ENCODE data around the gene TMEM128.
A peak's percentile ranks its signal among the peaks of the same experiment; 100 is the strongest.
"Not testable (repeated sequence)": the region's sequence is repeated elsewhere in the genome, so short reads cannot be mapped to it uniquely, and the experiment has no call there.

Gene TMEM128

DNA sequence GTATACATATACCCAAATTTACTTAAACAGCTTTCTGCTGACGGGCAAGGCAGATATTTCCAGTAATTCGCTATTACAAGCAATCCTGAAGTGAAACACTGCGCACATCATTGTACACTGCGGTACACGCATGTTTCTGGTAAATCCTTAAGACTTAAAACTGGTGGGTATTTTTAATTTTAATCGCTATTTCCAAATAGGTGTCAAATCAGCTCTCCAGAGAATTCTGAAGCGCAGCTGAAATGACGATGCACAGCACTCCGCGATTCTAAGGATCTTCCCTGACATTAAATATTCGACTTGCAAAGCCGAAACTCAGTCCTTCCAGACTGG lies 361 bp downstream of the TMEM128 start:
- Histone ChIP-seq H3K27me3 (ENCODE audit: insufficient read depth, low read length) (no peaks in the 10 kb centered on the region), H2AFZ (ENCODE audit: low read length) (no peak overlapping the region), H3K4me3 (ENCODE audit: low read depth, low read length, poor library complexity, severe bottlenecking) (peak overlapping the region; percentile 84), H3K4me1 (ENCODE audit: insufficient read depth, low read length, severe bottlenecking) (peaks cover 14% of the 10 kb centered on the region), H3F3A (ENCODE audit: insufficient read depth, low read length) (no peaks in the 10 kb centered on the region), H3K9me2 (ENCODE audit: low read depth, low read length) (no peaks in the 10 kb centered on the region), H3K27ac (ENCODE audit: low read depth, low read length, poor library complexity, severe bottlenecking) (no peak overlapping the region), H3K4me2 (ENCODE audit: low read length) (peak overlapping the region; percentile 96), H4K20me1 (ENCODE audit: insufficient read depth, low read length) (no peaks in the 10 kb centered on the region), H3K9ac (ENCODE audit: low read length) (peak overlapping the region; percentile 89), H3K79me2 (ENCODE audit: insufficient read depth, low read length) (0 out of 2 replicates have a peak, but pooled peaks cover 5% of the 10 kb centered on the region), H3K36me3 (ENCODE audit: insufficient read depth, low read length) (peaks cover 15% of the 10 kb centered on the region; the same call in 1 of the 2 replicates), H3K9me3 (ENCODE audit: low read length) (no peaks in the 10 kb centered on the region)
- TF ChIP-seq CTCF (IDR thresholded peaks at IDR 0.05; ENCODE audit: low read length) = no peak

GRCh38 chr4:4245172-4245571 lies 2.9 kb downstream of the TMEM128 start:
- Histone ChIP-seq H3K4me1 (ENCODE audit: insufficient read depth, low read length, severe bottlenecking) (peaks cover 14% of the 10 kb centered on the region), H3K79me2 (ENCODE audit: insufficient read depth, low read length) (0 out of 2 replicates have a peak, but pooled peaks cover 5% of the 10 kb centered on the region), H4K20me1 (ENCODE audit: insufficient read depth, low read length) (no peaks in the 10 kb centered on the region), H3K9me3 (ENCODE audit: low read length) (no peaks in the 10 kb centered on the region), H3K9ac (ENCODE audit: low read length) (no peak overlapping the region), H3K9me2 (ENCODE audit: low read depth, low read length) (no peaks in the 10 kb centered on the region), H3K4me3 (ENCODE audit: low read depth, low read length, poor library complexity, severe bottlenecking) (no peak overlapping the region), H3K36me3 (ENCODE audit: insufficient read depth, low read length) (peaks cover 31% of the 10 kb centered on the region), H2AFZ (ENCODE audit: low read length) (no peak overlapping the region), H3K27me3 (ENCODE audit: insufficient read depth, low read length) (no peaks in the 10 kb centered on the region), H3K4me2 (ENCODE audit: low read length) (no peak overlapping the region), H3F3A (ENCODE audit: insufficient read depth, low read length) (no peaks in the 10 kb centered on the region), H3K27ac (ENCODE audit: low read depth, low read length, poor library complexity, severe bottlenecking) (no peak overlapping the region)
- no peak for TF ChIP-seq CTCF (IDR thresholded peaks at IDR 0.05; ENCODE audit: low read length)
- no peak for TF ChIP-seq EZH2 (IDR thresholded peaks at IDR 0.05; ENCODE audit: borderline replicate concordance, low read length)

DNA sequence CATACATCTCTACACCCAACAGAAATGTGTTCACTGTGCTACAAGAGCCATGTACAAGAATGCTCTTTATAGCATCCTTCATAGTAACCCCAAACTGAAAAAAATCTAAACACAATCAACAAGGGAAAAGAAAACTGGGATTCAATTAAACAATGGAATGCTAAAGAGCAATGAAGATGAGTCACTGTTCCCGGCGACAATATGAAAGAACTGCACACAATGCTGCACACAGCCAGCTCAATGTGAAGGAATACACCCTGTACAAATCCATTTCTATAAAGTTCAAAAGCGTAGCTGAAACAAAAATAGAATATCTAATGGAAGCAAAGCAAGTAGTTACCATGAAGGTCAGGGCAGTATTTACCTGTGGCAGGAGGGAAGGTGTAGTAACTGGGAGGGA lies 8.5 kb downstream of the TMEM128 start:
- not testable (repeated sequence) for H3K4me1 ChIP-seq (ENCODE audit: insufficient read depth, low read length, severe bottlenecking); H3K27ac ChIP-seq (ENCODE audit: low read depth, low read length, poor library complexity, severe bottlenecking); H3K27me3 ChIP-seq (ENCODE audit: insufficient read depth, low read length); H3K79me2 ChIP-seq (ENCODE audit: insufficient read depth, low read length); H4K20me1 ChIP-seq (ENCODE audit: insufficient read depth, low read length); H3K4me2 ChIP-seq (ENCODE audit: low read length); H3F3A ChIP-seq (ENCODE audit: insufficient read depth, low read length); H2AFZ ChIP-seq (ENCODE audit: low read length); H3K9ac ChIP-seq (ENCODE audit: low read length); H3K9me2 ChIP-seq (ENCODE audit: low read depth, low read length); H3K4me3 ChIP-seq (ENCODE audit: low read depth, low read length, poor library complexity, severe bottlenecking); H3K9me3 ChIP-seq (ENCODE audit: low read length)
- H3K36me3 ChIP-seq (ENCODE audit: insufficient read depth, low read length) = peaks cover 28% of the 10 kb centered on the region

GRCh38 chr4:4233610-4234009 lies 14.4 kb downstream of the TMEM128 start:
- no peak overlapping the region for H3K9ac ChIP-seq (ENCODE audit: low read length)
- no peaks in the 10 kb centered on the region for H3K79me2 ChIP-seq (ENCODE audit: insufficient read depth, low read length)
- no peaks in the 10 kb centered on the region for H4K20me1 ChIP-seq (ENCODE audit: insufficient read depth, low read length)
- H3K36me3 ChIP-seq (ENCODE audit: insufficient read depth, low read length) = no peaks in the 10 kb centered on the region; the same call in 1 of the 2 replicates
- H3K27me3 ChIP-seq (ENCODE audit: insufficient read depth, low read length) = no peaks in the 10 kb centered on the region
- TF ChIP-seq EZH2 (IDR thresholded peaks at IDR 0.05; ENCODE audit: borderline replicate concordance, low read length) (no peak), CTCF (IDR thresholded peaks at IDR 0.05; ENCODE audit: low read length) (no peak)
- H2AFZ ChIP-seq (ENCODE audit: low read length) = no peak overlapping the region
- no peak overlapping the region for H3K4me2 ChIP-seq (ENCODE audit: low read length)
- no peaks in the 10 kb centered on the region for H3K9me3 ChIP-seq (ENCODE audit: low read length)
- no peak overlapping the region for H3K4me3 ChIP-seq (ENCODE audit: low read depth, low read length, poor library complexity, severe bottlenecking)
- no peak overlapping the region for H3K27ac ChIP-seq (ENCODE audit: low read depth, low read length, poor library complexity, severe bottlenecking)
- no peaks in the 10 kb centered on the region for H3K9me2 ChIP-seq (ENCODE audit: low read depth, low read length)
- H3F3A ChIP-seq (ENCODE audit: insufficient read depth, low read length) = no peaks in the 10 kb centered on the region
- H3K4me1 ChIP-seq (ENCODE audit: insufficient read depth, low read length, severe bottlenecking) = no peaks in the 10 kb centered on the region
